ENCODE results near the gene SNX21.
A peak's percentile ranks its signal among the peaks of the same experiment; 100 is the strongest.

SNX21 gene

DNA sequence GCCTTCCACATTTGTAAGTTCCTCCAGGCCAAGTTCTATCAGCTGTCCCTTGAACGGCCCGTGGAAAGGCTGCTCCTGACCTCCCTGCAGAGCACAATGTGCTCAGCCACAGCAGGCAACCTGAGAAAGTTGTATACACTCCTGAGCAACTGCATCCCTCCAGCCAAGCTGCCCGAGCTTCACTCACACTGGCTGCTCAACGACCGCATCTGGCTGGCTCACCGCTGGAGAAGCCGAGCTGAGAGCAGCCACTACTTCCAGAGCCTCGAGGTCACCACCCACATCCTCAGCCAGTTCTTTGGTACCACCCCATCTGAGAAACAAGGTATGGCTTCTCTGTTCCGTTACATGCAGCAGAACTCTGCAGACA is 49.5 kb downstream of the SNX21 start:
- no peak for DNase-seq

DNA sequence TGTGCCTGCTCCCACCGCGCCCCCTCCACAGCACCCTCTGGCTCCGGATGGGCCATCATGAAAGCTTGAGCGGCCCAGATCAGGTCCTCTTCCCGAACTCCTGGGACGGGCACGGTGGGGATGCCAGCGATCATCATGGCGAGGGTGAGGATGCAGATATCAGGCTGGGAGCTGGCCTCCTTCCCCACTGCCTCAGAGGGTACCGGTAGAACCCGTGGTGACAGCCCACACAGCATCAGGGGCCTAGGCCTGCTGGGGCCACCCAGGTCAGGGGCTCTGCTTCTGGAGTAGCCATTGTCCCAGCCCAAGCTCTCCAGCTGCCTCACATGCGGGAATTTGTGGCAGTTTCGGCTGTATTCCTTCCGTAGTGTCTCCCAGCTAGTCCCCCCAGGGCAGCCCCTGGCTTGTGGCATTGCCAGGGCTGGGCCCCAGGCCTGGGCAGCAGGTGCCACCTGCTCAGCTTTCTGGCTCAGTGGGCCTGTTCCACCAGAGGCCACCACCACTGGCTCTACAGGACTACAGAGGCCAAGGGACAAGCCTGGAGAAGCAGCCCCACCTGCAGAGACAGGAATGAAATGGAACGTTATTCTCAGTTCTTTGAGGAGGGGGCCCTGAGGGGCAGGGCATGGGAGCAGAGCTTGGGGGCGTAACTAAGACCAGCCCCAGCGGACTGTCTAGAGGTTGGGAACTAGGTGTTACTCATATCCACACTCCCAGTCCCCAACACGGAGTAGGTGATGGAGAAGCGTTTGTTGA is 53.2 kb downstream of the SNX21 start:
- DNase-seq = no peak

DNA sequence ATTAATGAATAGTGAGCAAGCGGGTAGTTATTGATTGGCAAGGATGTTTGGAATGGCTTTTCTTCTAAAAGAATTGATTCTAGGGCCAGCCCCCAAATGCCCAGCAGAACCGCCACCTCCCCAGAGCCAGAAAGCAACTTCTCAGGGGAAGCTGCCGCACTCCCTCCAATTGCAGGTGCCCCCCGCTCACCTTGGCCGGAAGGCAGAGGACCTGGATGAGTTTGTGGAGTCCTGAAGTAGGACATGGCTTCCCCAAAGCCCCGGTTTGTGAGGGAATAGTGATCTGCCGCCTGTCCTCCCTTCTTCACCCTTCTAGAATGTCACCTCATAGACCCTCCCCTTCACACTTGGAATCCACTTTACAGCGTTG is 53.7 kb downstream of the SNX21 start, which contains the start of gene SPATA25:
TSS of gene SPATA25 (minus strand) at position 277 of the 370 bp plus-strand sequence. CDS start at position 245, 32 bp downstream.
- no peak for DNase-seq

DNA sequence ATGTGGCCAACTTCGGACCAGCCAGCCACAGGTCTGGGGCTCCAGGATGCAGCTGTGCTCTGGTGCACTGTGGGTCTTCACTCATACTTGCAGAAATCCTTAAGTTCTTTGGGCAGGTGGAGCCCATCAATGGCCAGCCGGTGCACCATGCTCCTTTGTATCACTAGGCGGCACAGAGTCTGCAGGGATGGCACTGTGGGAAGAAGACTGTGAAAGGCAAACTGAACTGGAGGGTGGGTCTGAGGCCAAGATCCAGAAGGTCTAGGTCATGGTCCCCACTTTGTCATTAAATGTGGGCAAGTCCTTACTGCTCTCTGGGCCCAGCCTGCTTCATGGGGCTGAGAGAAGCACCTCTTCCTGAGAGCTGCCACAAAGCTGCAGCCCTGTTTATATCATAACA is 55.1 kb downstream of the SNX21 start:
- DNase-seq = no peak

DNA sequence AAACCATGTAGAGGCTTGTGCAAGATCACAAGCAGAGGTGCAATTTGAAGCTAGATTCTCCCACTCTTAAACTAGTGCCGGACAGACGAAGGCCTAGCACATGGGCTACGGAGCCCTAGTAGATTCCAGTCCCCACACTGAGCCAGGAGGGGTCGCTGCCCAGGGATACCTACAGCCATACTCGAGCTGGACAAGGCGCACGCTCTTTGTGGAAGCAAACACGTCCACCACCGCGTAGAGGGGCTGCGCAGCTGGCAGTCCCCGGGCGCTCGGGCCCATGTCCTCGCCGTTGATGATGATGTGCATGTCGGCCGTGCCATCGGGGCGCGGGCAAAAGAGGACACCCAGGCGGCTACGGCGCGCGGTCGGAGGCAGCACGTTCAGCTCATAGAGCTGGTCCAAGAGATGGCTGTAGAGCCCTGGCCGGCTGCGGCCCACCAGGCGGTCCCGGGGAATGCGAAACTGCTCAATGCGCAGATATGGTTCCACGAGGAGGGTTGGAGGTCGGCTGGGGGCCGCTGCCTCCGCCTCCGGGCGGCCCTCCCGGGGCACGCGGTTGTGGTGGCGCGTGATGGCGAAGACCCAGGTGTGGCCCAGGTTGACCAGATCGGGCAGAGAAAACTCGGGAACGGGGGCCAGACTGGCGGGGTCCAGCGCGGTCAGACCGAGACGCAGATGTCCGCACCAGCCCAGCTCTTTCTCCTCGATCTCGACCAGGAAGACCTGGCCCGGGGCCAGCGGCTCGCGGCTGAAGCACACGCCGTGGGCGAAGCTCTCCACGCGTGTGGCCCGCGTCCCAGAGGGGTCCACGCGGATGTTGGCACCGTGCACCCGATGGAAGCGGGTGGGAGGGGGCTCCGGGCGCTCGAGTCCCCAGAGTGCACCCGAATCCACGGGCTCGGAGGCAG is 56.7 kb downstream of the SNX21 start:
- DNase-seq = peak; percentile 30

DNA sequence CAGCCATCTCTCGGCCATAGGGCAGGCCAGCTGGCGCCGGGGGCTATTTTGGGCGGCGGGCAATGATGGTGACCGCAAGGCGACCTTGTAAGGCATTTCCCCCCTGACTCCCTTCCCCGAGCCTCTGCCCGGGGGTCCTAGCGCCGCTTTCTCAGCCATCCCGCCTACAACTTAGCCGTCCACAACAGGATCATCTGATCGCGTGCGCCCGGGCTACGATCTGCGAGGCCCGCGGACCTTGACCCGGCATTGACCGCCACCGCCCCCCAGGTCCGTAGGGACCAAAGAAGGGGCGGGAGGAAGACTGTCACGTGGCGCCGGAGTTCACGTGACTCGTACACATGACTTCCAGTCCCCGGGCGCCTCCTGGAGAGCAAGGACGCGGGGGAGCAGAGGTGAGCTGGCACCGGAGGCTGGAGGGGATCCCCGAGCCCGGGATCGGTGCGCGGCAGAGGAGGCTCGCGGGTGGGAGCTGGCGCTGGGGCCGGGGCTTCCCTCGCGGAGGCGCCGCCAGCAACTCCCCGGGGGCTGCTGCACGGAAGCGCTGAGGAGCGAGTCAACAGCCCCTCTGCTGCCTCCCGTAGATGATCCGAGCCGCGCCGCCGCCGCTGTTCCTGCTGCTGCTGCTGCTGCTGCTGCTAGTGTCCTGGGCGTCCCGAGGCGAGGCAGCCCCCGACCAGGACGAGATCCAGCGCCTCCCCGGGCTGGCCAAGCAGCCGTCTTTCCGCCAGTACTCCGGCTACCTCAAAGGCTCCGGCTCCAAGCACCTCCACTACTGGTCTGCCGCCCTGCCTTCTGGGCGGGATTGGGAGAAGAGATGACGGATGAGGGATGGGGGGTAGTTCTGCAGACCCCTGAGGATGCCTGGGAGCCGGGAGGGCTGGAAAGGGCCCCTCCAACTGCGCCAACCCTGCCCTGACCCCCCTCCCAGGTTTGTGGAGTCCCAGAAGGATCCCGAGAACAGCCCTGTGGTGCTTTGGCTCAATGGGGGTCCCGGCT is 57.7 kb downstream of the SNX21 start, which contains the start of the genes CTSA and NEURL2:
TSS of gene CTSA (plus strand) at position 351 of the 999 bp plus-strand sequence. CDS start at position 585, 234 bp downstream.
TSS of gene NEURL2 (minus strand) at position 224 of the 999 bp plus-strand sequence. CDS start at position 7, 217 bp downstream.
- DNase-seq = peak; percentile 71

DNA sequence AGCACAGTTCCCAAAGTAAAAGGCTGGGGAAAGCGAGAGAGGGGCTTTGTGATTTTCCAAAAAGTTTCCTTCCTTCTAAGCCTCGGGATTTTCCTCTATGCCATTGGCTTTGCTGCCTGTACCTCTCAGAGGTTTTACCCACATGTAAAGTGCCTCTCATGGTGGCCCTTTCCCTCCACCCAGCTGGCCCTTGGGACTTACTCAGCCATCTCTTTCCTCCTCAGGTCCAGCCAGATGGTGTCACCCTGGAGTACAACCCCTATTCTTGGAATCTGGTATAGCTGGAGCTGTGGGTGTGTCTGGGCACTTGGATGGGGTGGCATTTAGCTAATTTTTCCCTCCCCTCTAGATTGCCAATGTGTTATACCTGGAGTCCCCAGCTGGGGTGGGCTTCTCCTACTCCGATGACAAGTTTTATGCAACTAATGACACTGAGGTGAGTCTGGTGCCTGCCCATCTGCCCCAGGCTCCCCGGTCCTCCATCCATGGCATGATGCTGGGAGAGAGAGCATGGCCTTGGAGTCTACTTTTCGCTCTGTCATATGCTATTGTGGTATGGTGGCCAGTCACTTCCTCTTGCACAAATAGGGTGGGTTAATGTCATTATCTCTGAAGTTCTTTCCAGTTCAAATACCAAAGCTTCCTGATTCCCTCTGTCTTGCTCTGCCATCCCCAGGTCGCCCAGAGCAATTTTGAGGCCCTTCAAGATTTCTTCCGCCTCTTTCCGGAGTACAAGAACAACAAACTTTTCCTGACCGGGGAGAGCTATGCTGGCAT is 58.6 kb downstream of the SNX21 start:
- no peak for DNase-seq
